GM18505 (cell line): ENCODE results near the gene HMGXB3.
"Not testable (repeated sequence)": the region's sequence is repeated elsewhere in the genome, so short reads cannot be mapped to it uniquely, and the experiment has no call there.

Source experiments
- ATAC-seq: cut with Tn5 transposase; IDR thresholded peaks from one replicate; pipeline ENCODE4 v1.9.1; 2021; ENCODE audit not compliant: unreplicated experiment
- POLR2A ChIP-seq: IDR thresholded peaks from 4 replicates; pipeline ENCODE4 v1.6.1; 2011; ENCODE audit warnings: borderline replicate concordance; ENCODE audit not compliant: insufficient read depth, insufficient read length; ENCODE audit errors: extremely low read depth

The HMGXB3 gene

DNA sequence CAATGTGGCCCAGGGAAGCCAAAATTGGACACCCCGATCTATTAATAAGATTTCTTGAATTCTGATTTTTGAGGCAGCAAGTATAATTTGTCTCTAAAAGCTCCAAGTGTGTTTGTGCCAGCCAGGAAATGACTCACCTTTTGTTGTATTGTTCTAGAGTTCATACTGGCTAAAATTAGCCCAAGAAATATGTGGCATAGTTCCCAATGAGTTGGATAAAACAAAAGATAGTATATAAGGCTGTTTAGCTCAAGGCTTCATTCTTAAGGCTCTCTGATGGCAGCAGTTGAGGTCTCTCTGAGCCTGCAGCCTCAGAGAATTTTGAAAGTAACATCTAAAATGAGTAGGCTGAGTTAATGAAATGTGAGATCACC lies 21.6 kb downstream of the HMGXB3 start:
- no peak for ATAC-seq

DNA sequence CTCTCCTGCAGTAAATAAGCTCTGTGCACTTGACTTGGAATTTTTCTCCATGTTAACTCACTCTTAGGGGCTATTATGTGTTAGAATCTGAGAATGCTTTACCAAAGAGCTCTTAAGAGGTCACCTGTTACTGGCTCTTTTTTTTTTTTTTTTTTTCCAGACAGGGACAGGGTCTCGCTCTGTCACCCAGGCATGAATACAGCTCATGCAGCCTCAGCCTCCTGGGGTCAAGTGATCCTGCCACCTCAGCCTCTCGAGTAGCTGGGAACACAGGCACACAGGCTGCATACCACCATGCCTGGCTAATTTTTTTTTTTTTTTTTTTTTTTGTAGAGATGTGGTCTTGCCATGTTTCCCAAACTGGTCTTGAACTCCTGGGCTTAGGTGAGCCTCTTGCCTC lies 22.1 kb downstream of the HMGXB3 start:
- no peak for TF ChIP-seq POLR2A
- no peak for ATAC-seq

More for the DNA sequence above, 21.6 kb downstream of the HMGXB3 start:
- no peak for TF ChIP-seq POLR2A

DNA sequence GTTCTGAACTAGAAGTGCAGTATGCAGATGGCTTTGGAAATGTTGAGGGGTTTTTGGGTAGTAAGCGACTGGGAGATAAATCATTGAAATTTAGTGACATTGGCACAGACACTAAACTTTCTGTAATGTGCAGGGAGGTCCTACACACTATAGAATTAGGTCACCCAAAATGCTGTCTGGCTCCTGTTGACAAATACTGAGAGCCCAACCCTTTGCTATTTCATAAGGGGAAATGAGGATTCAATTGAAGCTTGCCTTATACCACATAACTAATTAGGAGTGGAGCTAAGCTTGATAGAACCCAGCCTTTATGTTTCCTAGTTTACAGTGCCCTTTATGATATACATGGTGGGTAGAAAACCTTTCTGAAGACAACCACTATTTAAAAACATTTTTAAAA lies 22.6 kb downstream of the HMGXB3 start:
- no peak for ATAC-seq
- no peak for TF ChIP-seq POLR2A

DNA sequence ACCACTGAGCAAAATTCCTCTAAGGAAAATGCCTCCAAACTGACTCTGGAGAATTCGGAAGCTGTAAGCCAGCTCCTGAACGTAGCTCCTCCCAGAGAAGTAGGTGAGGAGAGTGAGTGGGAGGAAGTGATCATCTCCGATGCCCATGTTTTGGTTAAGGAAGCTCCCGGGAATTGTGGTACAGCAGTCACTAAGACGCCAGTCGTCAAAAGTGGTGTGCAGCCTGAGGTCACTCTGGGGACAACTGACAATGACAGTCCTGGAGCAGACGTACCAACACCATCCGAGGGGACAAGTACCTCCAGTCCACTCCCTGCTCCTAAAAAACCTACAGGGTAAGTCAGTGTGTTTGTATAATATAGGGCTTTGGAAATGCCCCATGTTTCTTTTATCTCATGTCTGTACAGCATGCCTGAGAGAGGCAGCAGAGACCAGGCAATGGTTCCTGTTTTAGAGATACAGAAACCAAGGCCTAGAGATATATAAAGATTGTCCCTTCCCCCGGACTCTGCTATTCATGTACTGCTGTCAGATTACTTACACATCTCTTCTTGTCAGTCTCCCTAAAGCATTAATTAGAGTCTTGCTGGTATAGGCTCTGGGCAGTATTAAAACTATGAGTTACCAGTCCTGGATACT lies 23.9 kb downstream of the HMGXB3 start:
- no peak for TF ChIP-seq POLR2A
- ATAC-seq, result no peak

DNA sequence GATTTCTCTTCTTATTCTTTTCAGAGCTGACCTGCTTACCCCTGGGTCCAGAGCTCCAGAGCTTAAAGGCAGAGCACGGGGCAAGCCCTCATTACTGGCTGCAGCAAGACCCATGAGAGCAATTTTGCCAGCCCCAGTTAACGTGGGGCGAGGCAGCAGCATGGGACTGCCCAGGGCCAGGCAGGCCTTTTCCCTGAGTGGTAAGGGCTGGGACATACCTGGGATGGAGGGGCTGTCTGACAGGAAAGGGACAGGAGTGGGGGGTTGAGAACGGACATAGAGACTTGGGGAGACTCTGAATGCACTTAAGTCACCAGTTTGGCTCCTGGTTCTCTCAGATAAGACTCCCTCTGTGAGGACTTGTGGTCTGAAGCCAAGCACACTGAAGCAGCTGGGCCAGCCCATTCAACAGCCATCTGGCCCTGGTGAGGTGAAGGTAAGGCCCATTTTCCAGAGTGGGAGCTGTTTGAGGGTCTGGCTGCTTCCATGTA lies 26.2 kb downstream of the HMGXB3 start:
- ATAC-seq, result no peak
- TF ChIP-seq POLR2A, result no peak

DNA sequence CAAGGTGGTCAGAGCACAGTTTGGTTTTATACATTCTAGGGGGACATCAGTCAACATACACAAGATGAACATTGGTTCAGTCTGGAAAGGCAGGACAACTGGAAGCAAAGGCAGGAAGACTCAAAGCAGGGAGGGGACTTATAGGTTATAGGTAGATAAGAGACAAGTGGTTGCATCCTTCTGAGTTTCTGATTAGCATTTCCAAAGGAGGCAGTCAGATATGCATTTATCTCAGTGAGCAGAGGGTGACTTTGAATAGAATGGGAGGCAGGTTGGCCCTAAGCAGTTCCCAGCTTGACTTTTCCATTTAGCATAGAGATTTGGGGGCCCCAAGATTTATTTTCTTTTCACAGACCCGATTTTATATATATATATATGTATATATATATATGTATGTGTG lies 27.5 kb downstream of the HMGXB3 start:
- ATAC-seq, result not testable (repeated sequence)

DNA sequence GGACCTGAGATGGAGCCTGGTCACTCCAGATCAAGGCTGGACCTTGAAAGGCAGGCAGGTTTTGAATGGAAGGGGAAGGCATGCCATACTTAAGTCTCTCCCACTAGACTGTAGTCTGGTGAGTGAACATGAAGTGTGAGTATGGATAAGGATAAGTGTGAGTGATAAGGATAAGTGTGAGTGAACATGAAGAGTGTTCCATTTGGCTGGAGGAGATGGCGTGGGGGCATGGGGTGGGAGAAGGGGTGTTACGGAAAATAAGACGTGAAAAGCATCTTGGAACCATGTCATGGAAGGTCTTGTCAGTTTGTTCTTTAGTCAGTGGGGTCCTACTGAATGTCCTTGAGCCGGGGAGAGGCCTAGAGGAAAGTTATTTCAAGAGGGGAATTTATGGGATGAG lies 32.8 kb downstream of the HMGXB3 start:
- no peak for TF ChIP-seq POLR2A
- no peak for ATAC-seq

DNA sequence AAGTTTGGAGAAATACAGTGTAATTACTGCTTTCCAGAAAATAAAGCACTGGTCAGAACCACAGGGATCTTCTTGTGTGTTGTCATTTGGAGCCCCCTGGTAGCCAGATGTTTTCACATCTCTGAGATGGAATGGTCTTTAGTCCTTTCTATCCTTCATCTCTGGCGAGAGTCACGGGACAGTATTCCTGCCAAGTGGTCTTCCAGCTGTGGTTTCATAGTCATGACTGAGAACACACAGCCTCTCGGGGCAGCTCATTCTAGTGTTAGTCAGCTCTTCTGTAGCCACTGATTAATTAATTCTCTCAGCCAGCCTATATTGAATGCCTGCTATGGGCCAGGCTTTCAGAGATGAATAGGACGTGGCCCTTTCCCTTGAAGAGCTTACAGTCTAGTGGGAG lies 34.1 kb downstream of the HMGXB3 start:
- no peak for ATAC-seq
- TF ChIP-seq POLR2A, result no peak

DNA sequence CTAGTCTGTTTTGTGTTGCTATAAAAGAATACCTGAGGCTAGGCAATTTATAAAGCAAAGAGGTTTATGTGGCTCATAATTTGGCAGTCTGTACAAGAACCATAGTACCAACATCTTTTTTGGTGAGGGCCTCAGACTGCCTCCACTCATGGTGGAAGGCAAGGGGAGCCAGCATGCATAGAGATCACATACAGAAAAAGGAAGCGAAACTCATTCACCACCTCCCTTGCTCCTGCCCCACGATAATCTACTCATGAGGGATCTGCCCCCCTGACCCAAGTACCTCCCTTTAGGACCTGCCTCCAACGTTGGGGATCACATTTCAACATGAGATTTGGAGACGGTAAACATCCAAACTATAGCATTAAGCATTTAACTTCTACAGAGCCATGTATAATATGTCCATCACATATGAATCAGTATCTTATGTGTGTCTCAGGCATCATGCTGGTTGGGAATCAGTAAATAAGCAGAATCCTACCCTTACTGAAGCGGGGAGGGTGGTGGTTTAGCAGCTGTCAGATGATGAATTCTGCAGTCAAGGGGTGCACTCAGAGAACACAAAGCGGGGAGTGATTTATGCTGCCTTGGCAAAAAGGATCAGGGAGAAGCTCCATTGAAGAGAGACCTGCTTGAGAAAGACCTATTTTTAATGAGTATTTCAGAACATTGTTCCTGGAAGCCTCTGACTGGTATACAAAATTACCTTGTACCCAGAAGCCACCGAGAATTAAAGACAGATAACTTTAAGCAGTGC lies 34.8 kb downstream of the HMGXB3 start:
- ATAC-seq, result peak; percentile 85
- TF ChIP-seq POLR2A, result no peak

DNA sequence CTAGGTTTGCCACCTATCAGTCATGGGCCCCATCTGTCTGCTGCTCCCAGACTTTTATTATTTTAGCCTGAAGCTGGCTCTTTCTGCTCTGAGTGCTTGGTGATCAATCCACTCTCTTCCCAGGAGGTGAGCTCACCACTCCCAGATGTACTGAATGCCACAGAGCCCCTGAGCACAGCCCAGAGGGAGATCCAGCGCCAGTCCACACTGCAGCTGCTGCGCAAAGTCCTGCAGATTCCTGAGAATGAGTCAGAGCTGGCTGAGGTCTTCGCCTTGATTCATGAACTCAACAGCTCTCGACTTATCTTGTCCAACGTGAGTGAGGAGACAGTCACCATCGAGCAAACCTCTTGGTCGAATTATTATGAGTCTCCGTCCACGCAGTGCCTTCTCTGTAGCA lies 36.0 kb downstream of the HMGXB3 start:
- no peak for ATAC-seq
- TF ChIP-seq POLR2A, result no peak

DNA sequence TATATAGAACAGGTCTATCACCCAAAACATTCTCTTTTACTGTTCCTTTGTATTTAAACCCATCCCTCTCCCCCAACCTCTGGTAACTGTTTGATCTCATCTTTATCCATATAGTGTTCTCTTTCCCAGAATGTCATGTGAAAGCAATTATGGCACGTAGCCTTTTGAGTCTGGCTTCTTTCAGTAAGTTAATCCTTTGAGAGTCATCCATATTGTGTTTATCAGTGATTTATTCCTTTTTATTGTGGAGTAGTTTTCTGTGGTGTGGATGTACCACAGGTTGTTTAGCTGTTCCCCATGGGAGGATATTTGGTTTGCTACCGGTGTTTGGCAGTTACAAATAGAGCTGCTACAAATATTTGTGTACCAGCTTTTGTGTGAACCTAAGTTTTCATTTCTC lies 38.0 kb downstream of the HMGXB3 start:
- ATAC-seq, result no peak
- no peak for TF ChIP-seq POLR2A

DNA sequence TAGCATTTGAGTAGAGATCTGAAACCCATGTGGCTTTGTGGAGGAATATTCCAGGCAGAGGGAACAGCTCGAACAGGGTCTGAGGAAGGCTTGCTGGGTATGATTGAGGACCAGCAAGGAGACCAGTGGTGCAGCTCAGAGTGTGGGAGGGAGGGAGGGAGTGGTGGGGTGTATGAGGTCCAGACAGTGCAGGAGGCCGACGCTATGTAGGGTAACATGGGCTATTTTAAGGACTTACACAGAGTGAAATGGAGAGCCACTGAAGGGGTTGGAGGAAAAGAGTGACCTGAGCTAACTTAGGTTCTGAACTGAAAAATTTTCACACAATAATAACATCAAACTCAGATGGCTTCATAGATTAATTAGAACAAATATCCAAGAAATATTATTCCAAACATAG lies 41.9 kb downstream of the HMGXB3 start:
- no peak for ATAC-seq

DNA sequence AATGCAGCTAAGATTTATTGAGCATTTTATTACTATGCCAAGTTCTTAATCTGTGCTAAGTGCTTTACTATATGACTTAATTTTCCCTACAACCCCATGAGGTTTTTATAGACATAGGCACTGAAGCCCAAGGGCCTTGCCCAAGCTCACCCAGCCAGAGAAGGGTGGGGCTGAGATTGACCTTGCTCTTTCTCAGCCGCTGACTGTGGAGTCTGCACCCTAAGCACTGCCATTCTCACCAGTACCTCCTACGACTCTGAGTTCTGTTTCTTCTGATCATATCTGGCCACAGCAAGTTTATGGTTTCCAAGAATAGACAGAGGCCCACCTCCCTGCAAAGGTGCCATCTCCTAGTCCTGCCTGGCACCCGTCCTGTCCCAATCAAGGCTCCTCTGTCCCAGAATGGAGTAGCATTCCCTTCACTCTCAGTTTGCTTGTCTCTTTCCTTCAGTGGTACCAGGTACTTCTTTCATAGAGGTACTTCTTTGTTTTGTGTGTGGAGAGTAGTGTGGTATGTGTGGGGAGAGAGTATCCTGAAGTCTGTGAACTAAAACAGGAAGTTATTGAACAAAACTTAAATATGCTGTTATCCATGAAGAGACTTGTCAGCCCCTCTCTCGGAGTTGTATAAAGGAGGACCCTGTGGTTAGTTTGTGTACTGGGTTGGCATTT lies 43.3 kb downstream of the HMGXB3 start:
- no peak for TF ChIP-seq POLR2A
- no peak for ATAC-seq

More for the DNA sequence above, 41.9 kb downstream of the HMGXB3 start:
- no peak for TF ChIP-seq POLR2A

DNA sequence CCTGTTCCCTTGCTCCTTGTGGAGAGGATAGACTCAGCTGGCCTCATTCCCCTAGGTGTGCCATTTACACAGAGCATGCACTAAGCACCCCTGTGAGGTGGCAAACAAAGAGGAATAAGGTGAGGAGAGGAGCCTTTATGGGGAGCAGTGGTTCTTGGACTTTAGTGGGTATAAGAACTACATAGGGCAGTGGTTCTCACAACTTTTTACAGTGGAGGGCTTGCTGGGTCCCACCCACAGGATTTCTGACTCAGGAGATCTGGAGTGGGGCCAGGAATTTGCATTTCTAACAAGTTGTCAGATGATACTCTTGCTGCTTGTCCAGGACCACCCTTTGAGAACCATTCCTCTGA lies 43.8 kb downstream of the HMGXB3 start:
- no peak for ATAC-seq
- TF ChIP-seq POLR2A, result no peak
